ENCODE results near the gene ITPKB.

The ITPKB gene

GRCh38 chr1:226597616-226598454 lies 141.2 kb downstream of the ITPKB start:
- Histone ChIP-seq H3K27ac (no peak overlapping the region), H3K4me3 (ENCODE audit: low read depth, low read length) (no peak overlapping the region), H3K27me3 (replicated peaks) (no peaks in the 10 kb centered on the region), H3K36me3 (replicated peaks) (no peaks in the 10 kb centered on the region)
- TF ChIP-seq CTCF (IDR thresholded peaks at IDR 0.05; ENCODE audit: low read depth, low read length, missing control alignments), result no peak
- in situ Hi-C loops (cut with HindIII; ENCODE audit: low pct_ligation_motif_present, low sequenced_read_pairs), result no loop called here
- no peak for DNase-seq

- Histone ChIP-seq H3K36me3 (replicated peaks) (no peaks in the 10 kb centered on the region), H3K27ac (no peak overlapping the region), H3K27me3 (replicated peaks) (no peaks in the 10 kb centered on the region), H3K4me3 (ENCODE audit: low read depth, low read length) (no peak overlapping the region)
- no peak for DNase-seq
- in situ Hi-C loops (cut with HindIII; ENCODE audit: low pct_ligation_motif_present, low sequenced_read_pairs), result no loop called here
- peak; percentile 16 for TF ChIP-seq CTCF (IDR thresholded peaks at IDR 0.05; ENCODE audit: low read depth, low read length, missing control alignments)
Observed at GRCh38 chr1:226596531-226597165, 142.4 kb downstream of the ITPKB start.

- no peak for DNase-seq
- H3K36me3 ChIP-seq (replicated peaks), result no peaks in the 10 kb centered on the region
- TF ChIP-seq CTCF (IDR thresholded peaks at IDR 0.05; ENCODE audit: low read depth, low read length, missing control alignments), result no peak
- H3K27me3 ChIP-seq (replicated peaks), result no peaks in the 10 kb centered on the region
- in situ Hi-C loops (cut with HindIII; ENCODE audit: low pct_ligation_motif_present, low sequenced_read_pairs), result no loop called here
- H3K4me3 ChIP-seq (ENCODE audit: low read depth, low read length), result no peak overlapping the region
- no peak overlapping the region for H3K27ac ChIP-seq
Observed at GRCh38 chr1:226593541-226593940, 145.5 kb downstream of the ITPKB start.

- TF ChIP-seq CTCF (IDR thresholded peaks at IDR 0.05; ENCODE audit: low read depth, low read length, missing control alignments), result no peak
- in situ Hi-C loops (cut with HindIII; ENCODE audit: low pct_ligation_motif_present, low sequenced_read_pairs), result no loop called here
Observed at GRCh38 chr1:226590614-226591013, 148.5 kb downstream of the ITPKB start.

GRCh38 chr1:226589008-226589733 lies 149.9 kb downstream of the ITPKB start:
- no peak for TF ChIP-seq CTCF (IDR thresholded peaks at IDR 0.05; ENCODE audit: low read depth, low read length, missing control alignments)

More at GRCh38 chr1:226590614-226591013, 148.5 kb downstream of the ITPKB start:
- no peak overlapping the region for H3K4me3 ChIP-seq (ENCODE audit: low read depth, low read length)
- H3K36me3 ChIP-seq (replicated peaks), result no peaks in the 10 kb centered on the region
- no peaks in the 10 kb centered on the region for H3K27me3 ChIP-seq (replicated peaks)
- DNase-seq, result no peak
- H3K27ac ChIP-seq, result no peak overlapping the region

More at GRCh38 chr1:226589008-226589733, 149.9 kb downstream of the ITPKB start:
- no peak overlapping the region for H3K4me3 ChIP-seq (ENCODE audit: low read depth, low read length)
- in situ Hi-C loops (cut with HindIII; ENCODE audit: low pct_ligation_motif_present, low sequenced_read_pairs), result no loop called here
- no peak for DNase-seq
- H3K27ac ChIP-seq, result no peak overlapping the region
- no peaks in the 10 kb centered on the region for H3K27me3 ChIP-seq (replicated peaks)
- no peaks in the 10 kb centered on the region for H3K36me3 ChIP-seq (replicated peaks)

Data from brain microvascular endothelial cell (primary cell).